ENCODE results near the gene FXYD7.

DNA sequence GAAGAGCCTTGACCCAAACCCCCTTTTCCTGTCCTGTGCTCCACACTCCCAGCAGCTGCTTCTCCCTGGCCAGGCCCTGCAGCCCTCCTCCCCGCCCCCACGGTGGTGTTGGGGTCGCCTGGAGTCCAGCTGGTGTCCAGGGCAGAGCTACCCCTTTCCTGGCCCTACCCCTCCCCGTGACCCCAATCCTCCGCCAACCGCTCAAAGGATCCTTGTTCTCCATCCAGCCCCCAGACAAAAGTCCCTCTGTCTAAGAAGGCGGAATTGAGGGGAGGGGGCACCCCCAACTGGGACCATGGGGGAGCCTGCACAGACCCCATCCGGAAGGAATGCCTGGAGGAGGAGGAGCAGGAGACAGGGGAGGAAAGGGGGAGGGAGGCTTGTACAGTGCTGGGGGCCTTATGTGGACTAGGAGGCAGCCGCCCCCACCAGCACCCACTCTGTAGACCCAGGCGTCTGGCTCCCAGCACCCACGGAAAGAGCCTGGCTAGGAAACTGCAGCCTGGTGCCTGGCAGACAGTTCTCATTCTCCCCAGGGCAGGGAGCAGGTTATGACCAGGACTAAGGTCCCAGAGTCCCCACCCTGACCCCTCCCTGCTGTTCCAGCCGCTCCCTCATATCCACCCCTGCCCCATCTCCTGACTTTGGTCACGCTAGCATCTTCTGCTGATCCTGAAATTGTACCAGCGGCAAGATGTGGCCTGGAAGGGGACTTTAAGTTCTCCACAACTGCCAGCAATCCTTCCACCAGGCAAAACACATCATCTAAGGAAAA is 27.7 kb upstream of the FXYD7 start, which contains the start of gene FXYD3:
- TF ChIP-seq, protein P1, sequence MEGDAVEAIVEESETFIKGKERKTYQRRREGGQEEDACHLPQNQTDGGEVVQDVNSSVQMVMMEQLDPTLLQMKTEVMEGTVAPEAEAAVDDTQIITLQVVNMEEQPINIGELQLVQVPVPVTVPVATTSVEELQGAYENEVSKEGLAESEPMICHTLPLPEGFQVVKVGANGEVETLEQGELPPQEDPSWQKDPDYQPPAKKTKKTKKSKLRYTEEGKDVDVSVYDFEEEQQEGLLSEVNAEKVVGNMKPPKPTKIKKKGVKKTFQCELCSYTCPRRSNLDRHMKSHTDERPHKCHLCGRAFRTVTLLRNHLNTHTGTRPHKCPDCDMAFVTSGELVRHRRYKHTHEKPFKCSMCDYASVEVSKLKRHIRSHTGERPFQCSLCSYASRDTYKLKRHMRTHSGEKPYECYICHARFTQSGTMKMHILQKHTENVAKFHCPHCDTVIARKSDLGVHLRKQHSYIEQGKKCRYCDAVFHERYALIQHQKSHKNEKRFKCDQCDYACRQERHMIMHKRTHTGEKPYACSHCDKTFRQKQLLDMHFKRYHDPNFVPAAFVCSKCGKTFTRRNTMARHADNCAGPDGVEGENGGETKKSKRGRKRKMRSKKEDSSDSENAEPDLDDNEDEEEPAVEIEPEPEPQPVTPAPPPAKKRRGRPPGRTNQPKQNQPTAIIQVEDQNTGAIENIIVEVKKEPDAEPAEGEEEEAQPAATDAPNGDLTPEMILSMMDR (IDR thresholded peaks at IDR 0.05), result no peak
- TF ChIP-seq POLR2A (IDR thresholded peaks at IDR 0.05) (no peak), POLR2AphosphoS5 (IDR thresholded peaks at IDR 0.05; ENCODE audit: insufficient read depth in 1 of 2, low read depth in 1 of 2) (no peak)
